Keratinocyte (primary cell): ENCODE data around the gene NSG2. TPM values are rescaled to one million over a fixed set of nuclear protein-coding genes. Genes with fewer than 3 reads are reported as not detected.

Source experiments
- DNase-seq: peaks from one replicate; pipeline ENCODE4 v3.0.0-alpha.2; 2011; ENCODE audit warnings: low read depth, missing footprints, low spot score
- FAIRE-seq: peaks from 2 replicates; lab custom pipeline; 2011; peaks lifted over from hg19 to GRCh38; lab: Jason Lieb, UNC
- H2AFZ ChIP-seq: 2 replicates; pipeline ENCODE4 v1.6.0; 2012; ENCODE audit warnings: low read length, control low read depth, inconsistent platforms; ENCODE audit not compliant: control insufficient read depth
- H3K27ac ChIP-seq: 2 replicates; pipeline ENCODE4 v1.5.1; 2011; ENCODE audit warnings: low read length; ENCODE audit not compliant: control insufficient read depth, insufficient read depth
- H3K27me3 ChIP-seq: 3 replicates; pipeline ENCODE4 v1.6.0; 2011; ENCODE audit warnings: low read length; ENCODE audit not compliant: control insufficient read depth, insufficient read depth; ENCODE audit errors: extremely low read depth
- H3K36me3 ChIP-seq, 2 experiments: 2 replicates in 1 of 2; 3 replicates in 1 of 2; pipeline ENCODE4 v1.5.1; 2011; ENCODE audit warnings: low read length in 2 of 2, mild to moderate bottlenecking in 1 of 2; ENCODE audit not compliant: control insufficient read depth in 2 of 2, insufficient read depth in 2 of 2; ENCODE audit errors: extremely low read depth in 1 of 2
- H3K4me1 ChIP-seq: 3 replicates; pipeline ENCODE4 v1.5.1; 2011; ENCODE audit warnings: low read length; ENCODE audit not compliant: control insufficient read depth, insufficient read depth; ENCODE audit errors: extremely low read depth
- H3K4me2 ChIP-seq: 3 replicates; pipeline ENCODE4 v1.6.0; 2011; ENCODE audit warnings: low read depth, low read length; ENCODE audit not compliant: control insufficient read depth, insufficient read depth; ENCODE audit errors: extremely low read depth
- H3K4me3 ChIP-seq, 3 experiments: fragments of 200-600 bp in 1 of 3; sonication (generic) in 1 of 3; 2 replicates in 2 of 3; 3 replicates in 1 of 3; pipeline ENCODE4 v1.5.1; 2011 to 2016; ENCODE audit warnings: low read length in 3 of 3, mild to moderate bottlenecking in 3 of 3, control low read depth in 2 of 3, inconsistent platforms in 1 of 3, low read depth in 1 of 3, mixed read lengths in 1 of 3, mixed run types in 1 of 3, moderate library complexity in 1 of 3; ENCODE audit not compliant: control insufficient read depth in 2 of 3, insufficient read depth in 2 of 3; ENCODE audit errors: extremely low read depth in 1 of 3
- H3K79me2 ChIP-seq: 2 replicates; pipeline ENCODE4 v1.6.0; 2012; ENCODE audit warnings: low read length; ENCODE audit not compliant: control insufficient read depth, insufficient read depth
- H3K9ac ChIP-seq: 3 replicates; pipeline ENCODE4 v1.6.0; 2011; ENCODE audit warnings: low read length; ENCODE audit not compliant: control insufficient read depth, insufficient read depth; ENCODE audit errors: extremely low read depth
- H3K9me1 ChIP-seq: 3 replicates; pipeline ENCODE4 v1.6.0; 2011; ENCODE audit warnings: low read length; ENCODE audit not compliant: control insufficient read depth, insufficient read depth; ENCODE audit errors: extremely low read depth
- H3K9me3 ChIP-seq: 2 replicates; pipeline ENCODE4 v1.5.1; 2012; ENCODE audit warnings: low read depth, low read length; ENCODE audit not compliant: control insufficient read depth
- H4K20me1 ChIP-seq: 3 replicates; pipeline ENCODE4 v1.6.0; 2011; ENCODE audit warnings: low read length; ENCODE audit not compliant: control insufficient read depth, insufficient read depth; ENCODE audit errors: extremely low read depth
- EZH2 ChIP-seq: IDR thresholded peaks from one replicate; pipeline ENCODE4 v1.6.1; 2012; ENCODE audit warnings: inconsistent platforms, mild to moderate bottlenecking, low read length, moderate library complexity
- dilution Hi-C: fragments of 300-500 bp; cut with MboI; formaldehyde crosslinking; loops from one replicate; pipeline ENCODE4 v1.7.0; 2020; ENCODE audit warnings: low sequenced_read_pairs; ENCODE audit not compliant: extremely low pct_ligation_motif_present
- polyA plus RNA-seq, 5 experiments: library from polyadenylated mRNA; depleted of rRNA in 3 of 5; stranded (reverse) in 3 of 5; stranded (forward) in 1 of 5; unstranded in 1 of 5; fragments of >200 nt; gene quantifications; 1 replicate in 1 of 5; 2 replicates in 3 of 5; 3 replicates in 1 of 5; pipeline versions ENCODE4 v1.2.1 to v1.2.3, GENCODE V29; 2011 to 2012; ENCODE audit warnings: missing spikeins in 2 of 5, low read depth in 1 of 5, low replicate concordance in 1 of 5
- TF ChIP-seq, protein P1 (sequence below), 3 experiments: IDR thresholded peaks in 1 of 3; conservative IDR thresholded peaks in 1 of 3; optimal IDR thresholded peaks in 1 of 3; 2 replicates in 2 of 3; 3 replicates in 1 of 3; pipeline versions ENCODE3 to v1.5.1; 2011; ENCODE audit warnings: low read length in 3 of 3, mild to moderate bottlenecking in 3 of 3, moderate library complexity in 2 of 3, control low read depth in 1 of 3, inconsistent platforms in 1 of 3; ENCODE audit not compliant: insufficient read depth in 2 of 3; ENCODE audit errors: extremely low read depth in 1 of 3

Gene NSG2
- polyA plus RNA-seq, 1 donor (not counting 4 experiments of a cell fraction or from before 2014, with no cell fraction given) = not detected

DNA sequence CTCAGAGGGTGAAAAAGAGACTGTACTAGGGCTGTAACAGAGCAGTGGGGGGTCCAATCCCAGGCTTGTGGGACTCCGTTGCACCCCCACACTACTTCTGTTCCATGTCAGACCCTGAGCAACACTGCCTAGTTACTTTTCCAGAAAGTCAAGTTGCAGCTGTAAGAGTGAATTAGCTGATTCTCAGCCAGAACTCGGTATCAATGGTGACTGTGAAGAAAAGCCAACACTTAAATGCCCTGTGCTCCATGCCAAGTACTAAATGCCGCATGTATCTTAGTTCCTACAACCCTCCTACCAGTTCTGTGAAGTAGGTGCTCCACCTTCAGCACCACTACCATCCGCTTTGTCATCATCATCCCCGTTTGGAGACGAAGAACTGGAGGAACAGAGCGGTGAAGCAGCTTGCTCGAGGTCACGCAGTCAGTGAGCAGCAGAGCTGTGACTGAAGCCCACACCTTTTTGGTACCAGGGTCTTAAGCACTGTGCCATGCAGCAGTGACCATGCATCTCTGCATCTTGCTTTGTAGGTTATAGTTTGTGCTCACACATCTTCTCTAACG is 64.3 kb downstream of the NSG2 start:
- no peak overlapping the region for H3K4me3 ChIP-seq
- H4K20me1 ChIP-seq = no peaks in the 10 kb centered on the region
- FAIRE-seq = no peak
- H3K27me3 ChIP-seq = no peaks in the 10 kb centered on the region
- H3K9me3 ChIP-seq = peaks cover 2% of the 10 kb centered on the region
- no peaks in the 10 kb centered on the region for H3K4me1 ChIP-seq
- H3K27ac ChIP-seq = no peak overlapping the region
- H3K4me2 ChIP-seq = no peak overlapping the region
- dilution Hi-C loops = no loop called here
- H2AFZ ChIP-seq = no peak overlapping the region
- no peak for DNase-seq
- no peak for TF ChIP-seq EZH2
- TF ChIP-seq, protein P1, sequence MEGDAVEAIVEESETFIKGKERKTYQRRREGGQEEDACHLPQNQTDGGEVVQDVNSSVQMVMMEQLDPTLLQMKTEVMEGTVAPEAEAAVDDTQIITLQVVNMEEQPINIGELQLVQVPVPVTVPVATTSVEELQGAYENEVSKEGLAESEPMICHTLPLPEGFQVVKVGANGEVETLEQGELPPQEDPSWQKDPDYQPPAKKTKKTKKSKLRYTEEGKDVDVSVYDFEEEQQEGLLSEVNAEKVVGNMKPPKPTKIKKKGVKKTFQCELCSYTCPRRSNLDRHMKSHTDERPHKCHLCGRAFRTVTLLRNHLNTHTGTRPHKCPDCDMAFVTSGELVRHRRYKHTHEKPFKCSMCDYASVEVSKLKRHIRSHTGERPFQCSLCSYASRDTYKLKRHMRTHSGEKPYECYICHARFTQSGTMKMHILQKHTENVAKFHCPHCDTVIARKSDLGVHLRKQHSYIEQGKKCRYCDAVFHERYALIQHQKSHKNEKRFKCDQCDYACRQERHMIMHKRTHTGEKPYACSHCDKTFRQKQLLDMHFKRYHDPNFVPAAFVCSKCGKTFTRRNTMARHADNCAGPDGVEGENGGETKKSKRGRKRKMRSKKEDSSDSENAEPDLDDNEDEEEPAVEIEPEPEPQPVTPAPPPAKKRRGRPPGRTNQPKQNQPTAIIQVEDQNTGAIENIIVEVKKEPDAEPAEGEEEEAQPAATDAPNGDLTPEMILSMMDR (optimal IDR thresholded peaks at IDR 0.05 in 1 of 3, IDR thresholded peaks at IDR 0.05 in 1 of 3, conservative IDR thresholded peaks at IDR 0.05 in 1 of 3; ENCODE audit: extremely low read depth in 1 of 3, insufficient read depth in 2 of 3, low read length in 3 of 3) = no peak
- no peaks in the 10 kb centered on the region for H3K9me1 ChIP-seq
- H3K79me2 ChIP-seq = no peaks in the 10 kb centered on the region
- no peaks in the 10 kb centered on the region for H3K36me3 ChIP-seq
- H3K9ac ChIP-seq = no peak overlapping the region

- Histone ChIP-seq H3K9ac (no peak overlapping the region), H3K27me3 (no peaks in the 10 kb centered on the region)
Observed at GRCh38 chr5:174110310-174110709, 64.8 kb downstream of the NSG2 start.

More at GRCh38 chr5:174110310-174110709, 64.8 kb downstream of the NSG2 start:
- no peak overlapping the region for H2AFZ ChIP-seq
- dilution Hi-C loops = no loop called here
- no peaks in the 10 kb centered on the region for H3K4me1 ChIP-seq
- no peaks in the 10 kb centered on the region for H3K79me2 ChIP-seq
- TF ChIP-seq, protein P1 (optimal IDR thresholded peaks at IDR 0.05 in 1 of 3, IDR thresholded peaks at IDR 0.05 in 1 of 3, conservative IDR thresholded peaks at IDR 0.05 in 1 of 3; ENCODE audit: extremely low read depth in 1 of 3, insufficient read depth in 2 of 3, low read length in 3 of 3) = no peak
- no peak for TF ChIP-seq EZH2
- DNase-seq = no peak
- H3K4me3 ChIP-seq = no peak overlapping the region
- no peaks in the 10 kb centered on the region for H3K36me3 ChIP-seq
- H3K27ac ChIP-seq = no peak overlapping the region
- no peaks in the 10 kb centered on the region for H4K20me1 ChIP-seq
- no peak overlapping the region for H3K4me2 ChIP-seq
- H3K9me3 ChIP-seq = peaks cover 2% of the 10 kb centered on the region
- H3K9me1 ChIP-seq = no peaks in the 10 kb centered on the region
- no peak for FAIRE-seq
